T-helper 22 cell (primary cell): ENCODE results near the gene MTRR.
A peak's percentile ranks its signal among the peaks of the same experiment; 100 is the strongest.

Source experiments
- DNase-seq: peaks from one replicate; pipeline ENCODE4 v3.0.0-alpha.2; 2020; ENCODE audit warnings: low read depth

MTRR gene

DNA sequence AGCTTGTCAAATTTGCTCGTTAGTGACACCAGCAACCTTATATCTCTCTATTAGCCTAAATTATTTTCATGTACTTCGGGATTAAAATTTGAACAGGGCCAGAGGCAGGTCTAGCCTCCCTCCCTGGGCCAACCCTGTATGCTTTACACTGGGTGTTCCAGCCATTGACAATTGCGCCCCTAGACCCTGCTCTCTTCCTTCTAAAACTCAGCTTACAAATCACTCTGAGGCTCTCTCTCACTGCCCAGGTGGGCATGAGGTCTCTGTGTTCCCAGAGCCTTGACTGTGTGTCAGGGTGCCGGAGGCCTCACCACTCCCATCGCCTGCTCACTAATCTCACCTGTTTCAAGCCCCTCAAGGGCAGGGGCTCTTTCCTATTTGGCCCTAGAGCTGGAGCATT lies 11.6 kb upstream of the MTRR start:
- no peak for DNase-seq

DNA sequence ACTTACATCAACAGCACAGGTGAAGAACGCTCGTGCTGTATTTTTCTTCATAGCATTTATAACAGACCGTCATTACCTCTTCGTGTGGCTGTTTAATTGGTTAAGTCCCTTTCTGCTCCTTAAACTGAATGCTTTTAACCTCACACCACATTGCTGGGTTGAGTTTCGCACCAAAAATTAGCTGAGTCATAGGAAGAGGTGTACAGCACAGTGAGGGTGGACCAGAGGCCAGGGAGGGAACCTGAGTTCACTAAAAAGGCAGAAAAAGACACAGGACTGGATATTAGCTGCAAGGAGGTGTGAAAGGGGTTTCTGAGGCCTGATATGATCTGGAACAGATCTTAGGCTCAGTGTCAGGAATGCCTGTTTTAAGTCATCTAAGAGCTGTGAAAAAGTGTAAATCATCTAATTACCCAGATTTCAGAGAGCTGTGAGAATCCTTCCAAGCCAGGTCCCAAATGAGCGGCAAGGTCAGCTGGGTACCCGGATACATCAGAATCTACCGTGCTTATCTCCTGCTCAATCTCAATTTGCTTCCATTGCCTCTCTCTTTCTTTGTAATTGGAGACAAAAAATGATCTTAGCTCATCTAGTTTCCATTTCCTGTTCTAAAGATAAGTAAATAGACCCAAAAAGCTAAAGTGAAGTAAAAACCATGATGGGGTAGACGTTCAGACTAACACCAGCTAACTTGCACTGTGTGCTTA lies 10.9 kb upstream of the MTRR start:
- DNase-seq: no peak

DNA sequence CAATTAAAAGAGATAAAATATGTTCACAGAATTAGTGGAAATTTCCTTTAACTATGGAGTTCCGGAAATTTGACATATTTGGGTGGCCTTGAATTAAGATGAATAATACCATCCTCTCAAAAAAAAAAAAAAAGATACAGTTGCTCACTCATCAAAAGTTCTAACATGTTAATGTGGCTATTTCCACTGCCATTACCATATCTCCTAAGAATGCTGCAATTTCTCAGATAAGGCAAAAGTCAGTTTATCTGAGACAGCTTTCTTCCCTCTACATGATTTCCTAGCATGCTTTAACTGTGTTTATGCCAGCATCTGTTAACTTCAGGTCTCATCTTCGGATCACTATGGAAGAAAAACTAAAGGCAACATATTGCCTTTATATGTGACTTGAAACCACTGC lies 2.8 kb upstream of the MTRR start:
- no peak for DNase-seq

DNA sequence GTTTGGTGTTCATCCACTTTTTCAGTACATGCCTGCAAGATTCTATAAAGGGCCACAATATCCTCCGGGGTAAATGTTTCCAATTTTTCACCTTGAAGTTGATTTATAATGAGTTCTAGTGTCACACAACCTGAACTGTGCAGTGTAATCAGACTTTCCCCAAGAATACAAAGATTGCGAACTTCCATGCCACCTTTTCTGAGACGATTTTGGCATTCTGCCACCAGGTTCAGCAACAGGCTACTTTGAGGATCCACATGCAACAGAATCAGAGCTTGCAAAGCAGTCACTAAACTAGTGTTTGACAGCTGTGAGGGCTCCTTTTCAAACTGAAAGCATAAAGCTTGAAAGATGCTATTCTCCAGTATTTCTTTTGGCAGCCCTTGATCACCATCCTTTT lies 1.7 kb upstream of the MTRR start:
- no peak for DNase-seq

DNA sequence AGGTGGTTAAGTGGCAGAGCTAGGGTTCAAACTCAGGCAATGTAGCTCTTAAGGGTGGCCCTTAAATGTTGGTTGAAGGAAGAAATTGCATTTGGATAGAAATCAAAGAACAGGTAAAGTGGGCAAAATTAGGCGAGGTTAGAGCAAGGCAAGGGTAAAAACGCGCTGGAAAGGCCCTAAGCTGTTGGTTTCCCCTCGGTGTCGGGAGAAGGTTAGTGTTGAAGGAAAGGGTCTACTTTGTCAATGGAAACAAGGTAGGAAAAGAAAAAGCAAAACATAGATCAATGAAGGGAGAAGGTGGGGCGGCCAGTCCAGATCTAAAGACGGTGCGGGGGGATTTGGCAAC lies 548 bp upstream of the MTRR start:
- no peak for DNase-seq

DNA sequence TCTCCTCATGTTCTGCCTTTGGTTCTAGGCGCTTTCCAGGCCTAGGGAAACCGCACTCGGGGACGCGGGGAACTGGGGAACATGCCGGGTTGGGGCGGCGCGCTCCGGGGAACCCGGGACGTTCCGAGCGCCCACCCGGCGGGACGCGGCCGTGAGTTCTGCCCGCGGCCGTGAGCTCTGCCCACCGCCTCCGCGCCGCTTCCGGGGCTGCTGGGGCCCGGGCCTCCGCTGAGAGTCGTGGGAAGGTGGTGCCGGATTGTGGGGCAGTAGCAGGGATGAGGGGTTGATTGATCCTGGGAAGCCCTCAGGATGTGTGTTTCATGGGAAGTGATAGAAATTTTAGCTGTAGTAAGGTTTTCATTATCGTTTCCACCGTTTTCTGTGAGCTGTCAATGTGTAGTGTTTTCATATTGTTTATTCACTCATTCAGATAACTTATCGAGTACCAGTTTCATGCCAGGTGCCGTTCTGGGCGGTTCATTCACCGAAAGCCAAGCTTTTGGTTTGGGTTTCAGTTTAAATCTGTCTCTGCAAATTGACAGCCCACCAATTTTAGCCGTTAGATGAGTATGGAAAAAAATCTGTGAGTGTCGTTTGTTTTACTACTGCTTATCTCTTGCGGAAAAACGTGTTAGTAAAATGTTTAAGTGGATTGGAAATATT lies 657 bp downstream of the MTRR start:
- peak; percentile 8 for DNase-seq

DNA sequence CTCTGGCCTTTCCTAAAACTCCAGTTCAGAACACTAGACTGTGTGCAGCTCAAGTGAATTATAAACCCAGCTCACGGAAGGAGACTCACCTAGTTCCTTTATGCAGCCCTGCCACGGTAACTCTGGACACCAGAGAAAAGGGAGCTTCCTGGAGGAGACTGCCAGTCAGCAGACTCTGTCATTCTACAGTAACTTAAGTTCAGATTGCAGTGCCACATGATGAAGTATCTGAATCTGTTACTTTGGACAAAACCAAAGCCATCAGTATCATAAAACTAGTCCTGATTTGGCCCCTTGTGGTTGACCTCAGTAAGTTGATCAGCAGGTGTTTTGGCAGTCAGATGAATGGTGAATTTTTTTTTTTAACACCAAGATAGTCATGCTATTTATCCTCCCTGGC lies 2.7 kb downstream of the MTRR start:
- DNase-seq: no peak

DNA sequence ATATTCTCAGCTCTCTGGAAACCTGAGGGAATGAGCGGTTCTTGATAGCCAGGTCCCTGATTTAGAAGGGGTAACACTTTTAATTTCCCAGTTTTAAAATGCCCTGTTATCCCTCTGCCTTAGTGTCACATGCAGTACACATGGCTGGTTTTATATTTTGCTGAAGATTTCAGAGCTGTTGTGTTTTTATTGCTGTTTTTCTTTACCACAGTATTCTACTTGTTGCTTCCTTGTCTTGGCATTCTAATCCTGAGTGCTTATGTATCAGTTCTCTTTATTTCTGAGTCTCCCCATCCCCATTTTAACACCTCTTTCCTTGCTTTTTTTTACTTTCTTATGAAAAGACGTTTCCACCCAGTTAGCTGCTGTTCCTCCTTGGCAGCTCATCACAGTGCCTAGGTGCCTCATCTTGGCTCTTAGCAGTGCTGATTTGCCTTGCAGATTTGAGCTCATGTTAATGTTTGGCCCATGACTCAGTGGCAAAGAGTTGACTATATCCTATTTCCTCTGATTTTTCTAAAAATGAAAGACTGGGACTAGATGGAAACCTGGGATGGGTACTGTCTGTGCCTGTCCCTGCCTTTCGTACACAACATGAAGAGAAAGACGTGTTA lies 3.7 kb downstream of the MTRR start:
- DNase-seq: no peak

DNA sequence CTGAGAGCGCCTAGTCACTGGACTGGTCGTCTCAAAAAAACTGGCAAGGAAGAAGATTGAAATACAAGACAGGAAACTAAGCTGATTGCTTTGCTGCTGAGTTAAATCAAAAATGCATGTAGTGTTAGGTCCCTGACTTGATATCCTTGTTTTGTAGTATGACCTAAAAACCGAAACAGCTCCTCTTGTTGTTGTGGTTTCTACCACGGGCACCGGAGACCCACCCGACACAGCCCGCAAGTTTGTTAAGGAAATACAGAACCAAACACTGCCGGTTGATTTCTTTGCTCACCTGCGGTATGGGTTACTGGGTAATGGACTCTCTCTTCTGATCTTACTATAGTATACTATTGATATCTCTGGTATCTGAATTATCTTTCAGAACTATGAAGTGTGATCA lies 4.3 kb downstream of the MTRR start:
- DNase-seq: peak; percentile 17

DNA sequence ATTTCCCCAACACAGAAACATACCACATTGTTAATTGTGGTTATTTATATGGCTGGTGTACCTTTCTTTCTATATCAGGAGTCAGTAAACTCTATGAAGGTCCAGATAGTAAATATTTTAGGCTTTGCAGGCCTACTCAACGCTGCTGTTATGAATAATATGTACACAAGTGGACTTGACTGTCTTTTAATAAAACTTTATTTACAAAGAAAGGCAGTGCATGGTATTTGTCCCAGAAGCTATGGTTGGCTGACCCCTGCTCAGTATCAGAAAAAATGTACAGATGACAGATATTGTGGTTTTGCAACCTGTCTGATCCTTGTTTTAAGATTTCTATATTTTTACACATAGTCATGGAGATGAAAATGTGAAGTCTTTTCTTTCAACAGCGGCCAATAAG lies 5.7 kb downstream of the MTRR start:
- DNase-seq: no peak

DNA sequence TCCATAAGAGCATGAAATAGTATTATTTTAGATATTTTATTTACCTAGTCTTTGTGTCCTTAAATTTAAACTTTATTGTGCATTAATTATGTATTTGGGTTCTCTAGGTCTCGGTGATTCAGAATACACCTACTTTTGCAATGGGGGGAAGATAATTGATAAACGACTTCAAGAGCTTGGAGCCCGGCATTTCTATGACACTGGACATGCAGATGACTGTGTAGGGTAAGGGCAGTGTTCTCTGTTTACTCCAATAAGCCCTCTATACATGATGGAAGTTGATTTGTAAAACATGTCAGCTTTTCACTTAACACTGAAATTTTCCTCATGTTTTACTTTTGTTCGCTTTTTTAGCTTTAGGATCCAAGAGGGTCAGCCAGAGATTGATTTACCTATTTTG lies 6.2 kb downstream of the MTRR start:
- no peak for DNase-seq

DNA sequence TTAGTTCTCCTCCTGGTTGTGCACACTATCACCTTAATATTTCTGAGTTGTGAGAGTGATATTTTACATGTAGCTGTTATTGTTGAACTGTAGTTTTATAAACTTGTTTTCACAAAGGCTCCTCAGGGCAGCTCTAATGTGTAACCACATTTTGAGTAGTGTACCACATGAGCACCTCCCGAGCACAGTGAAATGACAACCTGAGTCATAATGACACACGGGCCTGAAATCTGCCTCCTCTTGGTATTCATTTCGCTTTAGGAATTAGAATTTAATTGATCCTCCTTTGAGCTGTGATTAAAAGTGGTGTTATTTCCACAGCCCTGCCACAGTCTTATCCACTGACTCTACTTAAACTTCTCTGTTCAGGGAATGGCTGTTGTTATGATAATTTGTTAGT lies 7.9 kb downstream of the MTRR start:
- DNase-seq: no peak

DNA sequence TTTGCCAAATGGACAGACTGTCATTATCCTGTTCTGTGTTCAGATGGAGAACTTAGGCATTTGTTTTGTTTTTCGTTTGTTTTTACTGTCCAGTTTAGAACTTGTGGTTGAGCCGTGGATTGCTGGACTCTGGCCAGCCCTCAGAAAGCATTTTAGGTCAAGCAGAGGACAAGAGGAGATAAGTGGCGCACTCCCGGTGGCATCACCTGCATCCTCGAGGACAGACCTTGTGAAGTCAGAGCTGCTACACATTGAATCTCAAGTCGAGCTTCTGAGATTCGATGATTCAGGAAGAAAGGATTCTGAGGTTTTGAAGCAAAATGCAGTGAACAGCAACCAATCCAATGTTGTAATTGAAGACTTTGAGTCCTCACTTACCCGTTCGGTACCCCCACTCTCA lies 8.9 kb downstream of the MTRR start:
- no peak for DNase-seq

DNA sequence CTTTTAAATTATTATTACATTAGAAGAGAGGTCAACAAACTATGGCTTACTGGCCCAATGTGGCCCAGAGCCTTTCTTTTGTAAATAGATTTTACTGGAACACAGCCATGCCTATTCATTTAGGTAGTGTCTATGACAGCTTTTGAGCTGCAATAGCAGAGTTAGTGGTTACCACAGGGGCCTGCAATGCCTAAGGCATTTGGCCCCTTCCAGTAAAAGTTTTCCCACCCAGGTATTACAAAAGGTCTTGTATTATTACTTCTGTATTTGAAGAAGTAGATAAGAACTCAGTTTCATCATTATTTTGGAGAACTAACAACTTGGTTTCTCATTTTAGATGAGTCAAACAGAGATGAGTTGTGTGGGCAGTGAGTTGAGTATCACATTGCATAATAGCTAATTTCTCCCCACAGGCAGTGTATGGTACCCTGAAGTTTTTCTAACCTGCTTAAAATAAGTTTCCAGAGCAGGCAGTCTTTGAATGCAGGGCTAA lies 9.5 kb downstream of the MTRR start:
- no peak for DNase-seq

DNA sequence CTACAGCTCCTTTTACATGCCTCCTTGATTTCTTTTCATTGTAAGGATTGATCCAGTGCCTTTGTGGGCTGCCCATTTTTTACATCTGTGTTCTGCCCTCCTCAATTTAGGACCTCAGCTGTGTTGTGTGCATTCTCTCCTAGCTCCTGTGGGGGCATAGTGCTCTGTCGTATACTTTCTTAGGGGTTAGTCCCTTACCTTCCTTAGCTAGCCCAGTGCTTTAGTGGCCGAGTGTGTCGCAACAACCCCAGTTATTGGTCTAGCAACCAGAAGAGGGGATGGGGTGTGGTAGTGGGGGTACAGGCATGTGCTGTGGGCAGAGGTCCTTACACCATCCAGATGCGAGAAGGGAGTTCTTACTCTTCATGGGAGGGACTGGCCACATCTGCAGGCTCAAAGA lies 12.1 kb downstream of the MTRR start:
- DNase-seq: no peak

DNA sequence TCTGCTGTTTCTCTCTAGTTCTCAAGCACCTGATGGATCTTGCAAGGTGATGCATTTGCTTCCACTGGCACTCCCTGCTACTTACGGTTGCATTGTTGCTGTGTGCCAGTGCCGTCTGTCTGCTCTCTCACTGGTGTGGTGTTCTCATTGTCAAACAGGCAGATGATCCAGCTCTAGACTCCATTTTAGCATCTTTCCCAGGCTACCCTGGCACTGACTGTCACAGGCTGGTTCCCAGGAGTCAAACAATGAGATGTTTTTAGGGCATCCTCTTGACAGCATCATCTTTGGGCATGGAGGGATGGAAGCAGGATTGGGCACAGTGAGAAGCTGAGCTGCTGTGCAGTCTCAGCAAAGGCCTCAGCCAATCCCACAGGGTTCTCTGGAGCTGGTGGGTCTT lies 12.9 kb downstream of the MTRR start:
- no peak for DNase-seq

DNA sequence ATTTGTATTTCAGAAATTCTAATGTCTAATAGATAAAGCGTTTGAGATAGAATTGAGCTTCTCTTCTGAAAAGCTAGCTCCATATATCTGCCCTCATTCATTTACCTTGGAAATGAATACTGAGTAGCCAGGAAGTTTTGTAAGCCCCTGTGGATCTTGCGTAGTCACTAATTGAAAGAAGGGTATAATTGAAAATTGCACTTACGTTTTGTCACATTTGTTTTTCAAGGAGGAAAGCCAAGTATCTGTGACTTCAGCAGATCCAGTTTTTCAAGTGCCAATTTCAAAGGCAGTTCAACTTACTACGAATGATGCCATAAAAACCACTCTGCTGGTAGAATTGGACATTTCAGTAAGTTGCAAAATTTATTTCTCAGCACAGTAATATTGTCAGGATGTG lies 14.0 kb downstream of the MTRR start:
- no peak for DNase-seq

DNA sequence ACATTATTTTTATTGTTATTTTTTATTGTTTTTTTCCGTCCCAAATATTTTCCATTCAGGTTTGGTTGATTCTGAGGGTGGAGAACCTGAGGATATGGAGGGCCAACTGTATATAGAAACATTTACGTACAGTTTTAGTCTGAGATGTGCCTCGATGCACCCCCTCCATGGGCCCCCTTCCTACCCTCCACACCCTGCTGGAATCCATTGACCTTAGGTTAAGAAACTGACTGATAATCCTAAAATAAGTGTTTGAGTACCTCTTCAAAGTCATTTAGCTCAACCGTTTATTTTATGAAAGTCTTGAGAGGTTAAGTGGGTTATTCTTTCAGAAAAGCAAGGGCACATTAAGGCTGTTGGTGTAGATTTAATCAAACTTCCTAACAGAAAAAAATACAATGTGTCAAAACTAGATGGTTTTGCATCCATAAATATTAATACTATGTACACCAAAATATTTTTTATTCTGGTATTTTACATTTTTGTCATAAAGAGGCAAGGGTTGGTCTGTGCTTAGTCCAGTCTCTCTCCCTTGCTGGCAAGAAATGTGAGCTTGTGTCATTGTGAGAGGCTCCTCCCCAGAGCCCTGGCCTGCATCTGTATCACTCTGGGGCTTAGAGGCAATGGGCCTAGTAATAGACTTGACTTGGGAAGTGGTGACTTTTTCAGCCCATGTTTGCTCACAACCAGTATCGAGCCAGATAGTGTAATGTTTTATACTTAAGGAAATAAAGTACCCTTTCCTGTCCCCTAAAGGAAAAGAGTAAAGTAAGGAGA lies 15.7 kb downstream of the MTRR start:
- no peak for DNase-seq

DNA sequence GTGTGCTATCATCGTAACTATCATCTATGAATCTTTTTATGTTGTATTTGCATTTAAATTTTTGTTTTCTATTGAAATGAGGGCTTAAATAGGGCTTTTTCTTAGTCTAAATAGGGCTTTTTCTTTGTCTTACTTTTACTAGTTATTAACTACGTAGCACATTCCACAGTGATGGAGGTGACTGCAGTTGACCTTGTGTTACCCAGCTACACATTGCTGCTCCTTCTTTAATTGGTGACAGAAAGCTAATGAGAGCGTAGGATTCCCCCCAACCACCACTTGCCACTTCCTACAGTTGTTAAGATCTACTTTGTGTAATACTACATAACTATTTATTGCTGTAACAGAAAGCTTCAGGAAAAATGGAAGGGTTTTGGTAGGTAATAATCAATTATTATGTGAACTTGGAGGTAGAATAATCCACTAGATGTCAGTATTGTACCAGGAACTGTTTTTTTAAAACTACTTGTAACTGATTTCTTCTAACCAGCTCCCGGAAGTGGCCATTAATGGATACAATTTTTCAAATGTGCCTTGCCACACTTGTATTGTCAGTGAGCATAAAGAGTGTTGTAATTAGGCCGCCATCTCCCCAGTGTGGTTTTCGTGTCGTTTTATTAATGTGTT lies 18.0 kb downstream of the MTRR start:
- DNase-seq: no peak

DNA sequence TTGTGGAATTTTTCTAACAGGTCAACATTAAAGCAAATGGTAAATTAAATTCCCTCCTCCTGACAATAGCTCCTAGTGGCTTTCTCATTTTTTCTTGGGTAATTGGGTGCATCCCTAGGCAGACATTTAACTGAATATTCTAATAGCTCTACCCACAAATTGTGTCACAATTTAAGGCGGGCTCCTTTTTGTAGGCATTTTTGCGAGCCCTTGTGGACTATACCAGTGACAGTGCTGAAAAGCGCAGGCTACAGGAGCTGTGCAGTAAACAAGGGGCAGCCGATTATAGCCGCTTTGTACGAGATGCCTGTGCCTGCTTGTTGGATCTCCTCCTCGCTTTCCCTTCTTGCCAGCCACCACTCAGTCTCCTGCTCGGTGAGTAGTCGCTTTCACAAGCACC lies 20.0 kb downstream of the MTRR start:
- no peak for DNase-seq

DNA sequence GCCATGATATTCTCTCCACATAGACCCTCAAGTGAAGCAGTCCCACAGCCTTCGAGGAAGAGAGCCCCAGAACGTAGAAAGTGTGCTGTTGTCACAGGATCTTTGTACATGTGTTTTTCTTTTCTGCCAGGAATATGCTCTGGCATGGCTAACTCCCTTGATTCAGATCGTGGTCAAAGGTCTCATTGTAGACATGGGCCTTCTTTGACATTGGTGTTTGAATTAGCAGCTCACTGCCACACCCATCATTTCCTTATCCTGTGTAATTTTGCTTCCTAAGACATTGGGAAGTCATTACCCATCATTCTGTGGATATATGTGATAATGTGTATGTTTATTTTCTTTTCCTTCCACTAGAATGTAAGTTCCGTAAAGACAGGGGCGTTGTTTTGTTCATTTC lies 25.5 kb downstream of the MTRR start:
- no peak for DNase-seq

DNA sequence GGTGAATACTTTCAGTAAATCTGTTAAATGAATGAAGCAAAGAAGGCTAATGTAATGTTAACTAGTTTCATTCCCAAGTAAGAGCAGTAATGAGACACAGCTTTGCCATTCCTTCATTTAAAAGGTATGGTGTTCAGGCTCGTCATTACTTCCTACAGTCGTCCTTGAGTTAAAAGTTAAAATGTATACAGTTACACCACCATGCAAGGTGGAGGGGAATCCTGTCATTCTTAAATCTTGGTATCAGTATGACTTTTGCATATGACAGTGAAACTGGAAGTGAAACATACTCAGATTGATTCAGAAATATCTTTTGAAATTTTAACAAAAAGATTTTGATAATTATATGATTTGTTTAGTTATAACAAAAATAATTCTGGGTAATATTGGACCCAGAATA lies 25.9 kb downstream of the MTRR start:
- DNase-seq: no peak
